ENCODE data around the gene APOBEC3F. TPM values are rescaled to one million over a fixed set of nuclear protein-coding genes. Genes with fewer than 3 reads are reported as not detected.

Gene APOBEC3F
- total and polyA plus RNA-seq, 7 experiments from 2014 or later: 4.9 to 40.4 (median 12.7) TPM

GRCh38 chr22:39088685-39089032, 48.0 kb downstream of the APOBEC3F start:
- Histone ChIP-seq H3K27me3 (ENCODE audit: control insufficient read depth in 2 of 2, insufficient read depth in 2 of 2, low read length in 2 of 2) (no peaks in the 10 kb centered on the region), H3K4me3 (ENCODE audit: low read length) (no peak overlapping the region), H3K27ac (ENCODE audit: low read depth, low read length) (no peak overlapping the region), H3K36me3 (ENCODE audit: control insufficient read depth in 2 of 3, insufficient read depth in 3 of 3, low read length in 3 of 3) (peaks cover 0 to 11% (median 2%) of the 10 kb centered on the region in 3 experiments), H3K9me3 (ENCODE audit: control insufficient read depth in 2 of 3, low read length in 3 of 3) (no peaks in the 10 kb centered on the region), H3K4me1 (ENCODE audit: control insufficient read depth in 2 of 2, insufficient read depth in 2 of 2, low read length in 2 of 2) (peaks cover 34 to 76% of the 10 kb centered on the region in 2 donors)
- CTCF ChIA-PET: no interaction called here
- Mint-ChIP-seq H3K4me1 (peaks cover 17 to 74% (median 54%) of the 10 kb centered on the region in 7 donors), H3K9me3 (no peaks in the 10 kb centered on the region), H3K36me3 (peaks cover 0 to 13% (median 7%) of the 10 kb centered on the region in 5 donors), H3K27me3 (no peaks in the 10 kb centered on the region), H3K4me3 (peak overlapping the region in 4 of 10 donors; percentile 1 to 41 (median 18)), H3K27ac (peak overlapping the region in 7 of 9 donors; percentile 1 to 97 (median 90))
- ATAC-seq (no peak), DNase-seq (no peak)
- POLR2A ChIA-PET: interaction anchor here (1.4 kb wide), 1 partner anchor 8 kb away, joined by 4 read pairs; no protein-coding TSS in a partner anchor
- intact Hi-C loops (cut with micrococcal nuclease): no loop called here

GRCh38 chr22:39089928-39090327, 49.3 kb downstream of the APOBEC3F start:
- Histone ChIP-seq H3K27me3 (ENCODE audit: control insufficient read depth in 2 of 2, insufficient read depth in 2 of 2, low read length in 2 of 2) (no peaks in the 10 kb centered on the region), H3K9me3 (ENCODE audit: control insufficient read depth in 2 of 3, low read length in 3 of 3) (no peaks in the 10 kb centered on the region), H3K27ac (ENCODE audit: low read depth, low read length) (peak overlapping the region; percentile 69), H3K36me3 (ENCODE audit: control insufficient read depth in 2 of 3, insufficient read depth in 3 of 3, low read length in 3 of 3) (peaks cover 0 to 11% (median 0%) of the 10 kb centered on the region in 3 experiments), H3K4me3 (ENCODE audit: low read length) (peak overlapping the region; percentile 29), H3K4me1 (ENCODE audit: control insufficient read depth in 2 of 2, insufficient read depth in 2 of 2, low read length in 2 of 2) (peaks cover 43 to 80% of the 10 kb centered on the region in 2 donors)
- Mint-ChIP-seq H3K9me3 (no peaks in the 10 kb centered on the region), H3K27ac (peak overlapping the region; percentile 85 to 97 (median 96)), H3K36me3 (peaks cover 0 to 13% (median 7%) of the 10 kb centered on the region in 5 donors), H3K4me3 (peak overlapping the region; percentile 63 to 84 (median 72)), H3K4me1 (peaks cover 24 to 86% (median 62%) of the 10 kb centered on the region in 7 donors), H3K27me3 (no peaks in the 10 kb centered on the region)
- ChIA-PET CTCF (no interaction called here), POLR2A (interaction anchor here (0.5 to 1.5 kb wide), 10 partner anchors 9 to 1833 kb away, joined by 3 to 6 read pairs (median 3); partner anchors contain the start of genes APOBEC3G and RPL3)
- intact Hi-C loops (cut with micrococcal nuclease): loop anchor here (1.0 to 5.0 kb wide), 5 partner anchors 9 to 75 kb away; partner anchors contain the start of genes APOBEC3C (in 1 of the 2), APOBEC3D (in 1 of the 2), APOBEC3F (in 1 of the 2) and APOBEC3G (in 1 of the 2)
- DNase-seq (no peak), ATAC-seq (no peak)

- H3K9me3 Mint-ChIP-seq: no peaks in the 10 kb centered on the region
- Histone ChIP-seq H3K4me1 (ENCODE audit: control insufficient read depth in 2 of 2, insufficient read depth in 2 of 2, low read length in 2 of 2) (peaks cover 48 to 86% of the 10 kb centered on the region in 2 donors), H3K9me3 (ENCODE audit: control insufficient read depth in 2 of 3, low read length in 3 of 3) (no peaks in the 10 kb centered on the region), H3K4me3 (ENCODE audit: low read length) (peak overlapping the region; percentile 29), H3K36me3 (ENCODE audit: control insufficient read depth in 2 of 3, insufficient read depth in 3 of 3, low read length in 3 of 3) (peaks cover 0 to 11% (median 0%) of the 10 kb centered on the region in 3 experiments), H3K27ac (ENCODE audit: low read depth, low read length) (peak overlapping the region; percentile 69), H3K27me3 (ENCODE audit: control insufficient read depth in 2 of 2, insufficient read depth in 2 of 2, low read length in 2 of 2) (no peaks in the 10 kb centered on the region)
- POLR2A ChIA-PET: interaction anchor here (0.5 to 1.5 kb wide), 10 partner anchors 9 to 1833 kb away, joined by 3 to 6 read pairs (median 3); partner anchors contain the start of genes APOBEC3G, CBX7 and RPL3
- peak overlapping the region; percentile 63 to 84 (median 72) for H3K4me3 Mint-ChIP-seq
- intact Hi-C loops (cut with micrococcal nuclease): loop anchor here (1.0 to 5.0 kb wide), 6 partner anchors 9 to 76 kb away; partner anchors contain the start of genes APOBEC3C (in 1 of the 2), APOBEC3D (in 1 of the 2), APOBEC3F (in 1 of the 2) and APOBEC3G (in 1 of the 2)
- H3K36me3 Mint-ChIP-seq: peaks cover 0 to 10% (median 7%) of the 10 kb centered on the region in 5 donors
- H3K27me3 Mint-ChIP-seq: no peaks in the 10 kb centered on the region
- CTCF ChIA-PET: interaction anchor here (0.9 kb wide), 1 partner anchor 66 kb away, joined by 3 read pairs; no protein-coding TSS in a partner anchor
- DNase-seq: peak; percentile 40 to 85 (median 76)
- peaks cover 30 to 87% (median 69%) of the 10 kb centered on the region in 7 donors for H3K4me1 Mint-ChIP-seq
- peak overlapping the region; percentile 85 to 97 (median 96) for H3K27ac Mint-ChIP-seq
- ATAC-seq: peak; percentile 83
These were observed 49.9 kb downstream of the APOBEC3F start for GRCh38 chr22:39090426-39091064.

- peak overlapping the region; percentile 69 for H3K27ac ChIP-seq (ENCODE audit: low read depth, low read length)
- Mint-ChIP-seq H3K27me3 (no peaks in the 10 kb centered on the region), H3K36me3 (peaks cover 0 to 7% (median 6%) of the 10 kb centered on the region in 5 donors), H3K4me3 (peak overlapping the region; percentile 63 to 84 (median 72)), H3K27ac (peak overlapping the region; percentile 85 to 97 (median 96)), H3K4me1 (peaks cover 33 to 90% (median 75%) of the 10 kb centered on the region in 7 donors), H3K9me3 (no peaks in the 10 kb centered on the region)
- H3K27me3 ChIP-seq (ENCODE audit: control insufficient read depth in 2 of 2, insufficient read depth in 2 of 2, low read length in 2 of 2): no peaks in the 10 kb centered on the region
- CTCF ChIA-PET: interaction anchor here (0.6 to 0.9 kb wide), 3 partner anchors 66 to 519 kb away, joined by 3 read pairs; no protein-coding TSS in a partner anchor
- peak; percentile 13 for ATAC-seq
- H3K9me3 ChIP-seq (ENCODE audit: control insufficient read depth in 2 of 3, low read length in 3 of 3): no peaks in the 10 kb centered on the region
- H3K4me1 ChIP-seq (ENCODE audit: control insufficient read depth in 2 of 2, insufficient read depth in 2 of 2, low read length in 2 of 2): peaks cover 52 to 92% of the 10 kb centered on the region in 2 donors
- DNase-seq: no peak
- no peak overlapping the region for H3K4me3 ChIP-seq (ENCODE audit: low read length)
- POLR2A ChIA-PET: interaction anchor here (1.0 to 1.5 kb wide), 4 partner anchors 62 to 82 kb away, joined by 3 to 5 read pairs (median 4); partner anchors contain the start of gene CBX7
- H3K36me3 ChIP-seq (ENCODE audit: control insufficient read depth in 2 of 3, insufficient read depth in 3 of 3, low read length in 3 of 3): peaks cover 0 to 7% (median 0%) of the 10 kb centered on the region in 3 experiments
- intact Hi-C loops (cut with micrococcal nuclease): loop anchor here (1.0 to 5.0 kb wide), 5 partner anchors 15 to 77 kb away; partner anchors contain the start of genes APOBEC3C (in 1 of the 2), APOBEC3D (in 1 of the 2), APOBEC3F (in 1 of the 2) and APOBEC3G (in 1 of the 2)
These were observed 50.7 kb downstream of the APOBEC3F start for GRCh38 chr22:39091126-39092081.

GRCh38 chr22:39092111-39092862, 51.6 kb downstream of the APOBEC3F start:
- Histone ChIP-seq H3K9me3 (ENCODE audit: control insufficient read depth in 2 of 3, low read length in 3 of 3) (no peaks in the 10 kb centered on the region), H3K4me1 (ENCODE audit: control insufficient read depth in 2 of 2, insufficient read depth in 2 of 2, low read length in 2 of 2) (peaks cover 59 to 92% of the 10 kb centered on the region in 2 donors), H3K27ac (ENCODE audit: low read depth, low read length) (peak overlapping the region; percentile 69), H3K27me3 (ENCODE audit: control insufficient read depth in 2 of 2, insufficient read depth in 2 of 2, low read length in 2 of 2) (no peaks in the 10 kb centered on the region), H3K36me3 (ENCODE audit: control insufficient read depth in 2 of 3, insufficient read depth in 3 of 3, low read length in 3 of 3) (peaks cover 0 to under 1% (median 0%) of the 10 kb centered on the region in 3 experiments), H3K4me3 (ENCODE audit: low read length) (no peak overlapping the region)
- Mint-ChIP-seq H3K27me3 (no peaks in the 10 kb centered on the region), H3K9me3 (no peaks in the 10 kb centered on the region), H3K4me3 (peak overlapping the region in 9 of 10 donors; percentile 1 to 84 (median 56)), H3K27ac (peak overlapping the region; percentile 85 to 97 (median 96)), H3K36me3 (peaks cover 0 to 5% (median 4%) of the 10 kb centered on the region in 5 donors), H3K4me1 (peaks cover 29 to 92% (median 81%) of the 10 kb centered on the region in 7 donors)
- ATAC-seq (no peak), DNase-seq (no peak)
- intact Hi-C loops (cut with micrococcal nuclease): loop anchor here in 1 of 2 donors (5.0 kb wide), 1 partner anchor 70 kb away; the partner anchor contains the start of gene APOBEC3D
- CTCF ChIA-PET: no interaction called here
- POLR2A ChIA-PET: interaction anchor here (0.6 to 1.5 kb wide), 3 partner anchors 10 to 106 kb away, joined by 3 read pairs; partner anchors contain the start of gene CBX7

Data from naive thymus-derived CD4-positive, alpha-beta T cell (primary cell).